8988T (cell line): Measurements from ENCODE around the gene RALGAPA1.
"Not testable (repeated sequence)": the region's sequence is repeated elsewhere in the genome, so short reads cannot be mapped to it uniquely, and the experiment has no call there.

Experiments used
- DNase-seq: peaks from one replicate; pipeline ENCODE4 v3.0.0; 2011

Gene RALGAPA1

GRCh38 chr14:35696119-35696518, 113.0 kb downstream of the RALGAPA1 start:
- DNase-seq, result no peak

GRCh38 chr14:35695647-35696046, 113.4 kb downstream of the RALGAPA1 start:
- DNase-seq, result no peak

DNA sequence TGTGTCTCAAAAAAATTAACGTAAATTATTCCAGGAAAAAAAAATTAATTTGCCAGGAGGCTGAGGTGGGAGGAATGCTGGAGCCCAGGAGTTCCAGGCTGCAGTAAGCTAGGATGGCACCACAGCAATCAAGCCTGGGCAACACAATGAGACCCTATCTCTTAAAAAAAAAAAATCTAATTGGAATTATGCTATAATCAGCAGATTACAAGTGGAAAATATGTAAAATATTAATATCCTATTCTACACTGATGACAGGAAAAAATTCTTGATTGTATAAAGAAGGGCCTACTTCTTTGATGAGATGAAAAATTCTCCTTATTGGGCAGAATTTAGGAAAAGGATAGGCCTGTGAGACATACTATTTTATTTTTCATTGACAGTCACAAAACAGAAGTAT, 114.0 kb downstream of the RALGAPA1 start:
- no peak for DNase-seq

DNA sequence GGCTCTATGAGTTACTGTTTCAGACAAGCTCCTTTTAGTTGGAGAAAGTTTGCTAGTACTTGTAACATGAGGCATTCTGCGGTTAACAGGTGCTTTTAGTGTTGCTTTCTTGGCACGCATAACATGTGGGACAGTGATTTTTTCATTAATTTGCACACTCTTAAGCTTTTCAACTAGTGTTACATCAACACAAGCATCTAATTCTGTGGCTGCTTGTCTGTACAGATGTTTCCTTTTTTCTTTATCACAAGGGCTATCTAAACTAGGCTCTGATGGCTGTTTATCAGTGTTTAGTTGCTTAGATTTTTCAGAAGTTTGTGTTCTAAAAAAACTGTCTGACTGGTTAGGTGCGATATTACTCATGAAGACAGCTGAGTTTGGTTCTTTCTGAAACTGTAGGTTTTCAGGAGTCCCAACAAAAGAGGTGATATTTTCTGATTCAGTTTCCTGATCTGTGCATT, 120.1 kb downstream of the RALGAPA1 start:
- DNase-seq, result no peak

- DNase-seq, result no peak
These were observed 120.8 kb downstream of the RALGAPA1 start for GRCh38 chr14:35688126-35688826.

- DNase-seq, result no peak
These were observed 121.7 kb downstream of the RALGAPA1 start for GRCh38 chr14:35687335-35687939.

GRCh38 chr14:35683688-35684087, 125.4 kb downstream of the RALGAPA1 start:
- not testable (repeated sequence) for DNase-seq

DNA sequence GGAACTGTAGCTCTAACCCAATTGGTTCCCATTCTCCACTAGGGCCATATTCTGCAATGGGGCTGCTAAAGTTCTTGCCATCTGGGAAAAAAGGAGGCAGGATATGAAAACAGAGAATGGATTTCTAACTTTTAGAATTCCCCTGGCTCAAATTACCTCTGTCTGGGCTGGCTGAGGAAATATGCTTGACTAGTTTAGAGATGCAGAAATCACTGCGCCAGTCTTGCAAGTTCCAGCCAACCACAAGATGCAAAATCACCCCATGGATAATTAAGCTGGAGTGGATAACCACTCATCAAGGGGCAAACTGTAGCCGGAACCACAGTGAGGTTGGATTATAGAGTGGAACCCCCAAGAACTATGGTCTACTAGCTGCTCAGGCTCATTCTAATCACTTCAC, 126.3 kb downstream of the RALGAPA1 start:
- no peak for DNase-seq

GRCh38 chr14:35678403-35679028, 130.6 kb downstream of the RALGAPA1 start:
- no peak for DNase-seq

GRCh38 chr14:35669782-35670181, 139.3 kb downstream of the RALGAPA1 start:
- no peak for DNase-seq

DNA sequence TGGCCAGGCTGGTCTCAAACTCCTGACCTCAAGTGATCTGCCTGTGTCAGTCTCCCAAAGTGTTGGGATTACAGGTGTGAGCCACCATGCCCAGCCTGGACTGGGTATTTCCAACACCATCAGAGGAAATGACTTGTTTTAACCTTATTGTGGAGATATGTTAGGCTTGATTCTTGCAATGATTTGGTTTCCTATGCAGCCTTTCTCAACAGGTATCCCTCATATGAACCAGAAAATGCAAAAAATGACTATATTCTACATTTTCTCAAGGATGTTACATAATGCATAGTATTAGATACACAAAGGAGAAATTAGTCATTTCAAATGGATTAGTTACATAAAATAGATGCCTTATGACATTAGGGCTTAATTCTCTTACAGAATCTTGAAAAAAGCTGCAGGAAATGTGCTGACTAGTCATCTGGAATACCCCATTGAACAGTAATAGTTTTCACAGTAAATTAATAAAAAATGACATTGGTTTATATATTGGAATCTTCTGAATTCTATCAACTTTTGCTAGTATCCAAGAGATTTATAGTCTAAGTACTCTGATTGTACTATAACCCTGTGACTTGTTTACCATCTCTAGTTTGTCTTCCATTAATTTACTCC, 142.6 kb downstream of the RALGAPA1 start:
- no peak for DNase-seq

GRCh38 chr14:35661875-35662274, 147.2 kb downstream of the RALGAPA1 start:
- DNase-seq, result no peak

DNA sequence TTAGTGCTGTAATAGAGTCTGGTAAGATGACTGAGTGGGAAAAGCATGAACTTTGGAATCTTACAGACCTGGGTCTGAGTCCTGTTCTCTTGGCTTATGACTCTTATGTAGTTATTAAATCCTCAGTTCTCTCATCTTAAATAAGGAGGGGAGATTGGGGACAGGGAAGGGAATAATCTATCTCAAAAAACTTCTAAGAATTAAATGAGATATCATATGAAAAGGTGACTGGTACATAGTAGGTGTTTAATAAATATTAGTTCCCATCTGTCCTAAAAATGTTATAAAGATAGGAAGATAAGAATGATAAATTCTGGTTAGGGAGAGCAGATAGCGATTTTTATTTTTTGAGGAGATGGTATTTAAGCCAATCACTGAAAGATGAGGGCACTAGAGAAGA, 156.1 kb downstream of the RALGAPA1 start:
- DNase-seq, result no peak

- DNase-seq, result no peak
These were observed 165.6 kb downstream of the RALGAPA1 start for GRCh38 chr14:35643513-35643912.

- DNase-seq, result no peak
These were observed 171.2 kb downstream of the RALGAPA1 start for GRCh38 chr14:35637851-35638250.

- DNase-seq, result no peak
These were observed 171.8 kb downstream of the RALGAPA1 start for GRCh38 chr14:35637269-35637668.

- no peak for DNase-seq
These were observed 176.4 kb downstream of the RALGAPA1 start for GRCh38 chr14:35632676-35633075.

- DNase-seq, result no peak
These were observed 176.8 kb downstream of the RALGAPA1 start for GRCh38 chr14:35632271-35632670.

DNA sequence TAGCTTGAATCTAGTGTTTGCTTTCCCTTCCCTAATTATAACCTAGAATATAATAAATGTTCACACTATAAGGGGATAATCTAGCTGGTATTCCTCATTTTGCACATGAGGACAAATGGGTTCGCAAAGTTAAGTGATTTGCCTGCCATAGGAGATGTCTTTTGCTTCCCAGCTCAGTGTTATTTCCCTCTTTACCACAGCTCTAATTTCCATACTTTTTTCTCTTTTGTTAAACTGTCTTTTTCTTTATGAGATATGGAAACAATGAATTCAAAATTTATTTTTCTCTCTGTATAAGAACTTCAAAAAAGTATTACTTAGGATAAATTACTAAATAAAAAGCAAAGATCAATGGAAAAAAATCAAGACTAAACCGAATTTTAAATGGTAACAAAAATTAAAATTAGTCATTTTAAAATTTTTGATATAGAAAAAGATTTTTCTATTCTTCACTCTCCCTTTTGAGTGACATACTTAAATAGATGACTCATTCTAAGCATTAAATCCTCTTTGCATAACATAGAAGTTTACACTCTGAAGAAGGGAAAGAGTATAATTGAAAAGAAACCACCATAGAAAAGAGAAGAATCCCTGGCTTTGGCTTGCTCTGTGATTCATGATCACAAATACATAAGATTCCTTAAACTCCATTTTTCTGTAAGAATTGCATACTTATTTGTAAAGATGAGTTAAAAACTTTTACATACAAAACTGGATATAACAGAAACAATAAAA, 177.9 kb downstream of the RALGAPA1 start:
- no peak for DNase-seq

DNA sequence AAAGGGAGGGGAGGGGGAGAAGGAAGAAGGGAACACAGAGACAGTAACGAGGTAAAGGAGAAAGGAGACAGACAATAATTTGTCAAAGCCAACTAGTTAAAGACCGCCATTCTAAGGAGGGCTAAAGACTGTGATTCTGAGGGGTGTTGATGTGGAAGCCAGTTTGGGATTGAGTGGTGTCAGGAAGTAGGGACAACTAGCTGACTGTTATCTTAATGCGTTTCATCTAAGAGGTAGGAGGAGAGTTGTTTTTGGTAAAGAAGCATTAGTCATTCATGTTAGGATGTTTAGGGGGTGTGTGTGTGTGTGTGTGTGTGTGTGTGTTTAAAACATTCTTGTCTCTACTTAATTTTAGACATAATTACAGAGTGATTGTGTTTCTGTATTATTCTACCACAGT, 180.1 kb downstream of the RALGAPA1 start:
- DNase-seq, result no peak

GRCh38 chr14:35626947-35627346, 182.1 kb downstream of the RALGAPA1 start:
- DNase-seq, result not testable (repeated sequence)

- not testable (repeated sequence) for DNase-seq
These were observed 187.1 kb downstream of the RALGAPA1 start for GRCh38 chr14:35621996-35622395.

DNA sequence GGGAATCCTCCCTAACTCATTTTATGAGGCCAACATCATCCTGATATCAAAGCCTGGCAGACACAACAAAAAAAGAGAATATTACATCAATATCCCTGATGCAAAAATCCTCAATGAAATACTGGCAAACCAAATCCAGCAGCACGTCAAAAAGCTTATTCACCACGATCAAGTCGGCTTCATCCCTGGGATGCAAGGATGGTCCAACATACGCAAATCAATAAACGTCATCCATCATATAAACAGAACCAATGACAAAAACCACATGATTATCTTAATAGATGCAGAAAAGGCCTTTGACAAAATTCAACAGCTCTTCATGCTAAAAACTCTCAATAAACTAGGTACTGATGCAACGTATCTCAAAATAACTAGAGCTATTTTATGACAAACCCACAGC, 189.1 kb downstream of the RALGAPA1 start:
- DNase-seq, result not testable (repeated sequence)
